Measurements from ENCODE around the gene ATP1A1.

DNA sequence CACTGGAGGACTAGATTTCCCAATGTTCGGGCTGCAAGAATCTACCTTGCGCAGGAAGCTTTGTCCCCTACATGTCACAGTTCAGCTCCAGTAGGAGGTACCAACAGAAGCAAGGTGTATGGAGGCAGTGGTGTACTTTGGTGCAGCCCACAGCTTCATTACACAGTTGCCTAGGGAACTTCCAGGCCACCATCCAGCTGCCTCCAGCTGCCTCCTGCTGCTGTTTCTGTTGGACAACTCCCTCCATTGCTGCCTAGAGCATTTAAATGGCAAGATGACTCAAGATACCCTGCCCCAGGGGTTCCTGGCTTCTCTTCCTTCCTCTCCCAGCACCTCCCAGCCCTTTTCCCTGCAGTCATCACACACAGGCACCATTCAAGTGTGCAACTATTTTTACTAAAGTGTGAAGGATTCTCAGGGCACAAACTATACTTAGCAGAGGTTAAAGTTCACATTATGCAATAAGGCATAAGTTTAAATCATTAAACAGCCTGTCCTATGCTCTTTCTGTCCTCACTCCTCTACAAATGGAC is 39.0 kb upstream of the ATP1A1 start:
- TF ChIP-seq CTCF (IDR thresholded peaks at IDR 0.05): no peak
- TF ChIP-seq MAX (CRISPR knock-in tag; IDR thresholded peaks at IDR 0.05): no peak
- no peak for TF ChIP-seq USF1 (CRISPR knock-in tag; IDR thresholded peaks at IDR 0.05)
- no peak for TF ChIP-seq CREB1 (CRISPR knock-in tag; IDR thresholded peaks at IDR 0.05)
- TF ChIP-seq JUN (CRISPR knock-in tag; IDR thresholded peaks at IDR 0.05): no peak
- no peak for TF ChIP-seq KAT7 (CRISPR knock-in tag; IDR thresholded peaks at IDR 0.05; ENCODE audit: borderline replicate concordance)
